HG02798 (cell line): Measurements from ENCODE around the gene CDKAL1.
"Not testable (repeated sequence)": the region's sequence is repeated elsewhere in the genome, so short reads cannot be mapped to it uniquely, and the experiment has no call there.

Experiments used
- ATAC-seq: cut with Tn5 transposase; IDR thresholded peaks from one replicate; pipeline ENCODE4 v1.9.1; 2021; ENCODE audit warnings: mild to moderate bottlenecking; ENCODE audit not compliant: unreplicated experiment, poor library complexity

The CDKAL1 gene

GRCh38 chr6:20549398-20549797 is 15.1 kb downstream of the CDKAL1 start:
- not testable (repeated sequence) for ATAC-seq

DNA sequence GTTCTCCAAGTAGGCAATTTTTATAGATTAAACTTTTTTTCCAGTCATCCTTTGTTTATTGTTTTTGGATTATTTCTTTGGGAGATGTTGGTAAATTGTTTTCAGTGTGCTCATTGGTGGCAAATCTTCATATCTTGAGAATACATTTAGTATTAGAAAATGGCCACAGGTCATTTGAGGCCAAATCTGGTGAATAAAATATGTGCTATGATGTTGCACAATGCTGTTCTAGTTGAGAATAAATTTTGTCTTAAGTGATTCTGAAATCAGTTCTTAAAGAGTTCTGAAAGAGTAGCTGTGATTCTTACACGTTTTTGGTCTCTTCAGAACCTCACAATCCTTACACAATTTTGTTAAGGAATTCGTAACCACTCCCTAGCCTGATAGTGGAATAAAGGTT is 20.1 kb downstream of the CDKAL1 start:
- no peak for ATAC-seq

DNA sequence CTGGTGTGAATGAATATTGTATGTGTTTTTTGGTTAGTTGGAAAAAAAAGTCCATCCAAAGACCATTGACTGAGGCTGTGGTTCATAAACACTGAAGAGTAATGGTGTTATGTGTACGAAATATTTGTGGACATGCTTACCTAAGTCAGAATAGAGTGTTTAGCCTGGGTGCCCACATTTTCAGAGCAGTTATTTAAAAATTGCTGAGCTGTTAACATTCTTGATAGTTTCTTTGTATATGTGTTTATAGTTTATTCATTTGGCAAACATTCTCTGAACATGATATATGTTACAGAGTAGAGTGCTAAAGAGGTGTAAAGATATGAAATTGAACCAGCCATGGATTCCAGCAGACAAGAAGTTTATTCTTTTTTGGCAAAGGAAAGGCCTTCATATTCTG is 20.6 kb downstream of the CDKAL1 start:
- no peak for ATAC-seq

GRCh38 chr6:20559924-20560551 is 25.8 kb downstream of the CDKAL1 start:
- no peak for ATAC-seq

DNA sequence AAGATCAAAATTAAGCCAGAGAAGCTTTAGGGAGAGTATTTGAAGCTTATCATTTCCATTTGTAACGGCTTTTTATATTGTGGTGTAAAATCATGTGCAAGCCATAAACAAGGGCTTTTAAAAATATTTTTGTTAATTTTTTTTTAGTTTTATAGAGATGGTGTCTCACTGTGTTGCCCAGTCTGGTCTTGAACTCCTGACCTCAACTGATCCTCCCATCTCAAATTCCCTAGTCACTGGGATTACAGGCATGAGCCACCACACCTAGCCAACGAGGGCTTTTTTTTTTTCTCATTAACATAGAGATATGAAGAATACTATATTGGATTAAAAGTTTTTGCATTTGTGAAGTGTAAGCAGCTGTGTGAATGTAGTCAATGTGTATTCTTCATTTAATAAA is 29.1 kb downstream of the CDKAL1 start:
- ATAC-seq: no peak

DNA sequence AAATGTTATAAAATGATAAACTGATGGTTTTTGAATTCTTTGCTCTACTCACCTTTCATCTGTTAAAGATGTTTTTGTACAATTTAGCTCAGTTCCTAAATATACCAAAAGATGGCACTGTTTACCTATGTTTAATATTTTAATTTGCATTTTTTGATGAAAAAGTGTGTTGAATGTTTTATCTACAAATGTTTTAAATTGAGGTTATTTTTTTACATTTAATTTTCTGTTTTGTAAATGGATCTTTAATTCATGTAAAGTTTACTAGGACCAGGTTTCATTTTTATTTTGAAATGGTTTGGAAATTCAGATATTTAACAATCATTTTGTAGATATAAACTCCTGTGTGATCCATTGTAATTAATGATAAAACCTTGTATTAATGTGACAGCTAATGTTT is 30.0 kb downstream of the CDKAL1 start:
- ATAC-seq: no peak

DNA sequence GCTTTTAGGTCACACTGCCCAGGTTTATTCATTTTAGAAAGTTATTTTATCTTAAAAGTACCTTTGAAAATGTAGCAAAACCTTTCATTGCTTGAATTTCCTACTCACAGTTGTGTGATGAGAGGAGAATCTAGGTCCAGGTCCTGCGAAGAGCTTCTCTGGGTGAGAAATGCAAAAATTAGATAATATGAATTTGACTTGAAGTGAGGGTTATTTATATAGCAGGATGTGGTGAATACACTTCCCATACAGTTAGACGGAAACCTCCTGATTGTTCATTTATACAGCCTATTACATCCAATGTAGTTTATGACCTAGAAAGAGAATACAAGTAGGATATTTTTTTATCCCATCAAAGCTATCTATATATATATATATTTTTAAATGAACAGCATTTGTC is 30.5 kb downstream of the CDKAL1 start:
- no peak for ATAC-seq

GRCh38 chr6:20565342-20565741 is 31.1 kb downstream of the CDKAL1 start:
- ATAC-seq: no peak

GRCh38 chr6:20566109-20566508 is 31.9 kb downstream of the CDKAL1 start:
- no peak for ATAC-seq

GRCh38 chr6:20569000-20569610 is 34.8 kb downstream of the CDKAL1 start:
- no peak for ATAC-seq

DNA sequence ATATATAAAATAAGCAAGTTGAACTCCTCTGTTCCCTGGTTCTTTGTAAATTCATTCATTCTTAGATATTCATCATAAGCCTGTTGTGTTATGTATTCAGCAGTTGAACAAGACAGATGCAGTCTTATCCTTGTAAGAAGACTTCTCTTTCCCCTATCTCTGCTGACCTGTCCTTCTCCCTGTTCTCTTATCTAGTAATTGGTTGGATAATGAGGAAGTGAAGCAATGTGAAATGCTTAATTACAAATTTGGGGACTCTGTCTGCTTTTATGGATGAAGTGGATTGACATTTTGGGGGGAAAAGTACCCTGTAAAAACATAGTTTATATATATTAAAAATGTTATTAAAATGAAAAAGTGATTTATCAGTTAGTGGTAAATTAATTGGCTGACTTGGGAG is 37.0 kb downstream of the CDKAL1 start:
- no peak for ATAC-seq

- ATAC-seq: no peak
Observed at GRCh38 chr6:20572288-20572687, 38.0 kb downstream of the CDKAL1 start.

GRCh38 chr6:20572940-20573339 is 38.7 kb downstream of the CDKAL1 start:
- ATAC-seq: no peak

GRCh38 chr6:20574355-20574754 is 40.1 kb downstream of the CDKAL1 start:
- ATAC-seq: no peak

DNA sequence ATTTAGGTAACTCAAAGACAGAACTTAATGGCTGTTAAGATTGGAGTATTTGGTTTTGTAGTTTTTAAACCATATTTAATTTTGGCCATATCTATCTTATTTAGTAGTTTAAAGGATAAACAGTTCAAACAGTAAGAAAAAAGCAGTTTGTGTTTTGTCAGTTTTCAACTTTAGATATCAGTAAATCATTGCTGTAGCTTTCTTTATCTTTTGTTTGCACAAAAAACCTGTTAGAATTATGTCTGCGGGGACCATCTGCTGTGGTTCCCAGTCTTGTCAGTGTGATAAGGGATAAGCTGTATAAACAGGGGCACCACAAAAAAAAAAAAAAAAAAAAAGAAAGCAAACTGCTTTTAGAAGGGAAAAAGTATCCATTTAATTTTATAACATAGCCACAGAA is 40.9 kb downstream of the CDKAL1 start:
- no peak for ATAC-seq

DNA sequence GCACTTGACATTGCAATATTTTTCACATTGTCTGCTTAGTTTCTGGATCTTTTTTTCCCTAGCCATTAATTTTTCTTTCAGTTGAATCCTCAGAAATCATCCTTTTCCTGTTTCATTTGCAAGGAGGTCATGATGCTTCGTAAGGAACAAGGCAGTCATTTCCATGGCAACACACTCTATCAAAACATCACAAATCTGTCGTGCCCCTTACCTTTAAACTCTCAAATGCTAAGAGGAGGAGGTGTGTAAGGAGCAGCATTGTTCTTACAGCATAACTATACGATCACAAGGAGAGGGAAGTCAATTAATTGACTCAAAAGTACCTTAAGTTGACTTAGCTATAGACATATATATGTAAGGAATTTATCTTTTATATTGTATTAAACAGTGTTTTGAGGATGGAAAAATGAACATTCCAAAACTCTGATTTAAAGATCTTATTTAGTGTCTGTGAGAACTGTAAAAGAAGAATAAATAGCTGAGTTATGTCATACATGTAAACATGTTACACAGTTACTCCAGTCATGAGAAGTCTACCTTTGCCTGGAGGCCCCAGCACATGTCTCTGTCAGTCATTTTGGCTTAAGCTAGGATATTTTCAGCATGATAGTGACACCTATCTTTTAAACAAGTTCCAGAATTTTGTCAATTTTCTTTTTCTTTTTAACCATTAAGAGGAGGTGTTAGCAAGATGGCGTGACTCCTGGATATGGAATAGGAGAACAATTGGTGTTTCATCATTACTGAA is 41.6 kb downstream of the CDKAL1 start:
- no peak for ATAC-seq

DNA sequence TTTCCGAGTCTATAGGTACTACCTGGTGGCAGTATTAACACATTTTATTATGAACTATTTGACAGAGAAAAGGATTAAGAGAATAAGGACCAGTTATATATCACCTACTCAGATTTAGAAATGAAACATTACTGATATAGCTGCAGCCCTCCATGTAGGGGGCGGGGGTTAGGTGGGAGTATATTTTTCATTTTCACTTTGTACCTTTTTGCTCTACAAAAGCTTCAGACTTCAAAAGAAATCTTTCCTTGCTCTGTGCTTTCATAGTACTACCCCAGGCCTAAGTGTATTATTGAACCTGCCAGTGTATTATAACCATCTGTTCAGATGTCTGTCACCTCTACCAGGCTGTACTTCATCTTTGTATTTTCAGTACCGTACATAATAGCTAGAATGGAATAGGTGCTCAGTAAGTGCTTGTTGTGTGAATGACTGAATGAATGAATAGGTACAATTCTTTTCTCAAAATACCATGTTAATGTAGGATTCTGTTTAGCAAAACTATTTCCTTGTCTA is 43.0 kb downstream of the CDKAL1 start:
- ATAC-seq: no peak

- no peak for ATAC-seq
Observed at GRCh38 chr6:20581070-20581469, 46.8 kb downstream of the CDKAL1 start.

DNA sequence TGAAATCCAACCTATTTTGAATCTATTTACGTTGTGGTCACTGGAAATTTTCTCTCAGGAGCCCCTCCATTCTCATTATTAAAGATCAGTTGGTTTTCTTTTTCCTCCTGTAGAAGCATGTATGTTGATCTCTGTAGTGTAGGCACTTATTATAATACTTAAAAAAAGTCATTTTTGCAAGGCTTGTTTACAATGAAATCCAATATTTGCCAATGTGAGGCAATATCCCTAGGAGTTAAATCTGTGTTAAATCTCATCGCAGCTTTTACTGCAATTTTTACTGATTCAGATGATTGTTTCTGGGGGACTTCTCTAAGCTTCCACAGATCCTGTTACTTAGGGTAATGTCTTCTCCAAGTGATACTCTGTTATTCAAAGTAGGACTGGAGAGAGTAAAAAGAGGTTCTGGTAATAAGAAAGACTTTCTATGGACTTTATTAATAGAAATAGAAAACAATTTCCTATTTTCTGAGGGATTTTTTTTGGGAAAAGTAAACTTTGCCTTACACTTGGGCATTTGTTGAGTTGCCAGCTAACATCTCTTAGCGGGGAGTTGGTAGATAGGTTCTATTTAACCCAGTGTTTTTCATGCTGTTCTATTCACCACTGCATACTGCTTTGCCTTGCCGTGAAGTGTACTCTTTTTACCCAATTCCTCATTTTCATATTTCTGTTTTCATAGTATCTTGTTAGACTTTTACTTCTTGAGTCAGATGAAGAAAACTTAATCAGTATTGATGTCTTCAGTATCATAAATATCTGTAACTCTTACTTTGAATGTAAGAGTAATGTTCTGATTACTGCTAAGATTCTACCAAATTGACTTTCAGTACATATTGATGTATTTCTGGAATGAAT is 48.6 kb downstream of the CDKAL1 start:
- no peak for ATAC-seq

GRCh38 chr6:20583444-20583800 is 49.2 kb downstream of the CDKAL1 start:
- ATAC-seq: no peak
